COLO668 (cell line): ENCODE data around the gene PYHIN1.
"Not testable (repeated sequence)": the region's sequence is repeated elsewhere in the genome, so short reads cannot be mapped to it uniquely, and the experiment has no call there.

Source experiments
- DNase-seq: peaks from one replicate; lab custom pipeline; 2025; ENCODE audit not compliant: unreplicated experiment; lab: John Stamatoyannopoulos, UW

PYHIN1 gene

DNA sequence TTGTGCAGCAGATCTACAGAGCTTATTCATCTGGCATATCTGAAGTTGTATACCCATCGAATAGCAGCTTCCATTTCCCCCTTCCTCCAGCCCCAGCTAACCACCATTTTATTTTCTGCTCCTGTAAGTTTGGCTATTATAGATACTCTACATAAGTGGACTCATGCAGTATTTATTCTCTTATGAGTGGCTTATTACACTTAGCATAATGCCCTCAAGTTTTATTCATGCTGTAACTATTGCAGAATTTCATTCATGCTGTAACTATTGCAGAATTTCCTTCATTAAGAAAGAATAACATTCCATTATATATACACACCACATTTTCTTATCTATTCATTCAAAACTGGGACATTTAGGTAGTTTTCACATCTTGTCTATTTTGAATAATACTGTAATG lies 47.9 kb downstream of the PYHIN1 start:
- DNase-seq = no peak

DNA sequence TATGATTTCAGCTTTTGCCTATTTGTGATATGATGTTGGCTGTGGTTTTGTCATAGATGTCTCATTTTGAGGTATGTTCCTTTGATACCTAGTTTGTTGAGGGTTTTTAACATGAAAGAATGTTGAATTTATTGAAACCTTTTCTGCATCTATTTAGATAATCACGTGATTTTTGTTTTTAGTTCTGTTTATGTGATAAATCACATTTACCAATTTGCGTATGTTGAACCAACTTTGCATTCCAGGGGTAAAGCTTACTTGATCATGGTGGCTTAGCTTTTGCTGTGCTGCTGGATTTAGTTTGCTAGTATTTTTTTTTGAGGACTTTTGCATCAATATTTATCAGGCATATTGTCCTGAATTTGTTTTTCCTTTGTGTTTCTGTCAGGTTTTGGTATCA lies 51.9 kb downstream of the PYHIN1 start:
- DNase-seq = no peak

DNA sequence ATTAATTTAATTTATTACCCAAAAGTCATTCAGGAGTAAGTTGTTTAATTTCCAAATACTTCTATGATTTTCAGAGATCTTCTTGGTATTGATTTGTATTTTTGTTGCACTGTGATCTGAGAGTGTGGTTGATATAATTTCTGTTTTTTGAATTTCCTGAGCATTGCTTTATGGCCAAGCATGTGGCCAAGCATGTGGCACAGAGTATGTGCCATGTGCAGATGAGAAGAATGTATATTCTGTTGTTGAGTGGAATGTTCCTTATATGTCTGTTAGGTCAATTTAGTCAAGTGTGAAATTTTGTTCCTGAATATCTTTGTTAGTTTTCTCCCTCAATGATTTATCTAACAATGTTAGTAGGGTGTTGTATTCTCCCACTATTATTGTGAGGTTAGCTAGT lies 53.0 kb downstream of the PYHIN1 start:
- DNase-seq = no peak

DNA sequence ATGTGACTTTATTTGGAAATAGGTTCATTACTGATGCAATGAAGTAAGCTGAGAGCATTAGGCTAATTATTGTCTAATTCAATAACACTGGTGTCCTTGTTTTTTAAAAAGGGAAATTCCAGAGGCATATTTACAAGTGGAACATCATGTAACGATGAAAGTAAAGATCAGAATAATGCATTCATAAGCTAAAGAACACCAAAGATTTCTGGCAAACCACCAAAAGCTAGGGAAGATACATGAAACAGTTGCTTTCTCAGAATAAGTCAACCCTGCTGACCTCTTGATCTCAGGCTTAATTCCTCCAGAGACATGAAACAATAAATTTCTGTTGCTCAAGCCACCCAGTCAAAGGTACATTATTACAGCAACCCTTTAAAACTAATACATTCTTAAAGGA lies 58.1 kb downstream of the PYHIN1 start:
- DNase-seq = no peak

DNA sequence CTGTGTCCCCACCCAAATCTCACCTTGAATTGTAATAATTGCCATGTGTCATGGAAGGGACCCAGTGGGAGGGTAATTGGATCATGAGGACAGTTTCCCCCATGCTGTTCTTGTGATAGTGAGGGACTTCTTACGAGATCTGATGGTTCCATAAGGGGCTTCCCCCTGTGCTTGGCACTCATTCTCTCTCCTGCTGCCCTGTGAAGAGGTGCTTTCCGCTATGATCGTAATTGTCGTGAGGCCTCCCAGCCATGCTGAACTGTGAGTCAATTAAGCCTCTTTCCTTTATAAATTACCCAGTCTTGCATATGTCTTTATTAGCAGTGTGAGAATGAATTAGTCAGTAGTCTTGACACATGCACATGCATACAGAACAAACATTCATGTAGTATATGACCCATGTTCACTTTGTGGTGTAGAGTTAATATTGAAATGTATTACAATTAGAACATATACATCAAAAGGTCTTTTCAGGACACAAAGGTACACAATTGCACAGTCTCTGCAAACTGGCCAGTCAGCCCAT lies 61.5 kb downstream of the PYHIN1 start:
- no peak for DNase-seq

DNA sequence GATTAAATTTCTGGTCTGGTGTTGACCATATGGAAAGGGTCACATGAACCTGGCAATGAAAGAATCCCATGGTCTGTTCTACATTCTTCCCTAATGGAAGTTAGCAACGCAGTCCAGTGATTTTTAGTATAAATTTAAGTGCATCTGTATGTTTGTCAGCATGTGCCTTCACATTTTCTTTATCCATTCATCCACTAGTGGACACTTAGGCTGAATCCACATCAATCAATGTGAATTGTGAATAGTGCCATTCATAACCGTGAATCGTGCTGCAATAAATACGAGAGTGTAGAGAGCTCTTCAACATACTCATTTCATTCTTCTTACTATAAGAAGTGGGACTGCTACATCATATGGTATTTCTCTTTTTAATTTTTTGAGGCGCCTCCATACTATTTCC lies 65.6 kb downstream of the PYHIN1 start:
- DNase-seq = no peak

DNA sequence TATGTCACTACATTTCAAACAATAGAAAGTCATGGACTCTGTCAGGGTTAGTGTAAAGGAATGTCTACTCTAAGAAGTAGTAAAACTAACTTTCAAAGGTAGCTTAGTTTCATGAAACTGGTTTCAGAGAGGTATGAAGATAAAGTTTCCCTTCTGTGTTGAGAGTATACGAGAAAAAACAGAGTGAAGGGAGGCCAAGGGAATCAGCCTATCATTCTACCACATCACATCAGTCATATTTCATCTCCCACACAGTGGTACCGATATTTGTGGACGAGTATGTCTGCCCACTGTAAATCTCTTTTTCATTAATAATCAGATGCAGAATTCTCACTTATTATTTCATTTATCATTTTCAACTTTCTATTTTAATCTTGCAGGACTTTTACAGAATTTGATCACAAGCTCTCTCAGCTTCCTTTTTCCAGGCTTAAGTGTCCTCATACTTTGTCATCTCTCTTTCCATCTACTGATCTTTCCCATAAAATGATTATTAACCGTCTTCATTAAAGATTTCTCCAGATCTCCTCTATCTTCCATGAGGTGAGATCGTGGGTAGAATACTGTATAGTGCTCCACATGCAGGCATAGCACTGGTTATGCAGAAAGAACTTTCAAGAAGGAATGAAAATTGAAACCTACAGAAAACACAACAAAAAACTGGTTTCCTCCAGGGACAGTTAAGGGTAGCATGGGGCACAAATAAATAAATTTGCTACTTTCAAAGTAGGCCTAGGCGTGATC lies 66.9 kb downstream of the PYHIN1 start:
- DNase-seq = no peak

DNA sequence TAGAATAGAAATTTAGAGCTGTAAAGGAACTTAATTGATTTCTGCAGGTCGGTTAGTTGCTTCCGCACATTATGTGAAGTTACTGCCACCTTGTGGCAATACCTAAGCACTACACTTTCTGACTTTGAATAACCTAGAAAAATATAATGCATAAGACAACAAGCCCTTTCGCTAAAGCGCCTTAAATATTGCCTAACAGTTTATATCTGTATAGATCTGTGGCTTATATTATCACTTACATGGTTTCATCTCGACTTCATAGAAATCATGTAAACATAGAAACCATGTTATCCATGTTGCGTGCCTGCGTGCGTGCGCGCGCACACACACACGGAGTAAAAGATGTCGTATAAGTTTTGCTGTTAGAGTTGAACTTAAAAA lies 67.4 kb downstream of the PYHIN1 start:
- DNase-seq = peak; percentile 24

DNA sequence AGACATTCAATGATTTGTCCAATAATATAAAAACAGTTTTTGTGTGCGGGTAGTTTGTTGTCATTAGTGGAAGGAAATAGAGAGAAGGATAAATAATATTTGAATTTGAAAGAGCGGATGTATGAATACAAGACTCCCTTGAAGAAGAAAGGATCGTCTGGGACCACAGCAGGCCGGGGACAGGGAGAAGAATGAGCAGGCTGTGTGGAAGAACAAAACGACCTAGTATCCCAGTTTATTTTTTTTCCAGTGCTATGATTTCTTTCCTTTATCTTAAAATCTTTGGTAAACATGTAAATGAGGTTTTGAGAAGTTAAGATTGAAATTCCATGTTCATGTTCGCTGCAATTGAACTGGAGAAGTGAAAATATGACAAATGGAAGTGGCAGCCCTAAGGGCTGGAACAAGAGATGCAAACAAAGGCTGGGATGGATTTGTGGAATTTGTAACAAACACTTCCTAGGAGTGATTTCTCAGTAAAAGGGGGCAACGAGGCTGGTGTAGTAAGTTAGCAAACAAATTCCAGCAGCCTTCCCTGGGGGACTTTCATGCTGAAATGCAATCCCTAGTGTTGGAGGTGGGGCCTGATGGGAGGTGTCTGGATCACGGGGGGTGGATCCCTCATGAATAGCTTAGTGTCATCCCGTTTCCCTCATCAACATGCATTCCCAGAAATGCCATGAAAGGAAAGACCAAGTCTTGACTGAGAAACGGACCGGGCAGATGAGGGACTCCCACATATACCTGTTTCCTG lies 68.1 kb downstream of the PYHIN1 start:
- no peak for DNase-seq

DNA sequence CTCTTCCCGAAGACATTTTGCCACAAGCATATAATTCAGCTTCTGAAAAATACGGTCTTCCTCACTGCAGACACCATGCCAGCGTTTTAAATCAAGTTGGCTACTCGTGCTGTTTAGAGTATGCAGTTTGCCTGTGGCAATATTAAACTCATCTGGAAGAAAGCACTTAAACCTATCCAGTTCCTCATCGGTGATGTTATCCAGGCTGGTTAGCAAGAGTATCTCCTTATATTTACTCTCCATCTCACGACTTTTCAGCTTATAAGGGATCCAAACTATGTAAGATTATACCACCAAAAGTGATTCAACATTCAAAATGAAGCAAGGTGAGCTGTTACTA lies 68.7 kb downstream of the PYHIN1 start:
- DNase-seq = no peak

DNA sequence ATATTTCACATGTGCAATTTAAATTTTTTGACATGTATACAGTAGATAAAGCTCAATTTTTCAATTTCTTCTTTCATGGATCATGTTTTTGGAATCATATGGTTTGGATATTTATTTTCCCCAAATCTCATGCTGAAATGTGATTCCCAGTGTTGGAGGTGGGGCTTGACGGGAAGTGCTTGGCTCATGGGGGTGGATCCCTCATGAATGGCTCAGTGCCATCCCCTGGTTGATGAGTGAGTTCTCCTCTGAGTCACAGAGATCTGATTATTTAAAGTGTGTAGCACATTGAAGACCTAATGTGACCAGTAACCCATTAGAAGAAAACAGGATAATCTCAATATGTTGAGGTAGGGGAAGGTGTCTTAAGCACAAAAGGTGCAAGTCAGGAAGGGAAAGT lies 69.3 kb downstream of the PYHIN1 start:
- no peak for DNase-seq

DNA sequence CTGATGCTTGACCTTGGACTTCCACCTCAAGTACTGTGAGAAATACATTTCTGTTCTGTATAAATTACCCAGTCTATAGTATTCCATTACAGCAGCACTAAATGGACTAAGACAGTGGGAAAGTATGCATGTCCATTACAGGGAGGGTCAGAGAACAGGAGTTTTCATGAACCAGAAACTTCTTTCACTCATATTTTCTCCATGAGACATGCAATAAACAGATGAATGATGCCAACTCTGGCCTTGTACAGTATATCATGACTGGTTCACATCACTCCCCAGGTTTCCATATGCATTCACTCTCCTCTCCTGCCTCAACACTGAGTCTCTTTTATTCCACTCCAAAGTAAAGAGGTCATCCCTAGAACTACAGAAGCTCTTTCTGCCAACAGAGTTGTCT lies 73.8 kb downstream of the PYHIN1 start:
- no peak for DNase-seq

DNA sequence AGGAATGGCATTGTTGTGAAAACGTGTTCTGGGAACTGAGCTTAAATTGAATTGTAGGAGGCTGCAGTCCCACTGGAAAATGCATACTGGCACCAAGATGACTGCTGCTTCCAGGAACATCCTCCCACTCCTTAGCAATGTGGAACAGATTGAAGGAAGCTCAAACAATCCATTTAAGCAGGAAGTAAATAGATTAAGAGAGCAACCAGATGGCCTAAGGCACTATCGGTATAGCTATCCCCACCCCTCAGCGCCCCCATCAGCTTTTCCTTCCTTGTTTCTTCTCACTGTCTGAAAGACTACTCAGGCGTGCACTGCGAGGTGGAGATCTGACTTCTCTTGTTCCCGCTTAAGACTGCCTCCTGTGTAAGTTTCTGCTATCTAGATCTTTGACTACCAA lies 74.3 kb downstream of the PYHIN1 start:
- DNase-seq = no peak

DNA sequence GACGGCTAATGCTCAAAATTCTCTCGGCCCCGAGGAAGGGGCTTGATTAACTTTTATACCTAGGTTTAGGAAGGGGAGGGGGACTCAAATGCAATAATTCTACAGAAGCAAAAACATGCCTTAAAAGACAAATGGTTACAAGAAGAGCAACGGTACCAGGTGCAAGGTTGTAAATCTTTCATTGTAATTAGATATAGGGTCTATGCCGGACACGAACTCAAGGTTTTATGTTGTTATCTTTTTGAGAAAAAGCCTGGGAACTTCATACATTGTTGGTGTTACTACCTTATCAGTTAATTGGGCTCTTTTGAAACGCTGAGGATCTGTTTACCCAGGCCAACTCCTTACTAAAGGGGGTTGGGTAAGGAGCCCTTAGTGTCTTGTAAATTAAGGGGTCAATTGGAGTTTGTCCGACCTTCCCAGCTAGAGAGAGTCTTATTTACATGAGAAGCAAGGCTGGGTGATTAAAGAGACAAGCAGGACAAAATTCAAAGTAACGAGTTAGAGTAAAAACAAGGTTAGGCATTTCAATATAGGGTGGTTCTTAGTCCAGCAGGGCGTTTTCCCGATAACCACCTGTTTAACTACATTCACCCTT lies 75.0 kb downstream of the PYHIN1 start:
- DNase-seq = not testable (repeated sequence)

DNA sequence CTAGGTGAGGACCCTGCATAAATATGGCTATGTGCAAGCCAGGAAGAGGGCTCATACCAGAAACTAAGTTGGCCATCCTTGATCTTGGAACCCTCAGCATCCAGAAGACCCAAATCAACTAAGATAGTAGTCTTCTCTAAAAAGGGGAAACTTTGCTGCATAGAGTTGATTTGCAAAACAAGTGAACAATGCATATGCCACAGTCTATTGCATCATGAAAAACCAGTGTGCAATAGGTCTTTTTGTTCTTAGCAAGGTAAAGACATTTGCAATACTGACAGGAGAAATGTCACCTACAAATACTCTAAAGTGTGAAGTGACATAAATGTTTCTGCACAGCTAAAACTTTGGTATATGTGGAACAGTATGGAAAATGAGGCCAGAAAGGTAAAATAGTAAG lies 76.4 kb downstream of the PYHIN1 start:
- no peak for DNase-seq

DNA sequence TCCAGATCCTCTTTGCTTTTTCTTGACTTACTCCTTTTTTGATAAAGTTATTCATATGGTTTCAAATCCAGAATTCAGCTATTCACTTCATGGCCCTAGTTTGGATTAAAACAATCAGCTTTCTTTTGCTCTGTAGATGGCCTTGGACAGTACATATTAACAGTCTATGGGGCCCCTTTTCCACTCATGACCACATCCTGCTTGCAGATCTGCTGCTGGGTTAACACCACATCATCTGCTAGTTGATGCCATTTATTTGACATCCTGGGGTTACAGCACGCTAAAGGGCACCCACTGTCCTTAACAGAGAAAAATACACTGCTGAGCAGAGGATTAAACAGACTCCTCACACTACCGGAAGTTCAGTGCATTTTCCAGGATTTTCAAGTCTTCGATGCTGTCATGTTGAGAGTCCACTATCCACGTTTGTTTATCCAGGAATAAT lies 77.4 kb downstream of the PYHIN1 start:
- no peak for DNase-seq

DNA sequence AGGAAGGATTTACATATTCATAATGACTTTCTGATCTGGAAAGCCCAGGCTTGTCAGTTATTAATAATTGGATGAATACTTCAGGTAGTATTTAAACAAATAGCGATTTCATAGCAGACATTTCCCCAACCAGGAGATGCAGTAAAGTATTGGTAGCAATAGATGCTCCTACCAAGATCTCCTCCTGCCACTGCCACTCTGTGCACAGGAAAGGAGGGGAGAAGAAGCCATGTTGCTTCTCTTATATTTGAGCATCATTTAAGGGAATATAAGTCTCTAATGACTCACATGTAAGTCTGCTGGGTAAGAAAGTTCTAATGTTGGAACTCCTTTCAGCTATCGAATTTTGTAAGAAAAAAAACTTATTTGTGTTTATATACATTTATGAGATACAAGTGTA lies 77.9 kb downstream of the PYHIN1 start:
- no peak for DNase-seq

DNA sequence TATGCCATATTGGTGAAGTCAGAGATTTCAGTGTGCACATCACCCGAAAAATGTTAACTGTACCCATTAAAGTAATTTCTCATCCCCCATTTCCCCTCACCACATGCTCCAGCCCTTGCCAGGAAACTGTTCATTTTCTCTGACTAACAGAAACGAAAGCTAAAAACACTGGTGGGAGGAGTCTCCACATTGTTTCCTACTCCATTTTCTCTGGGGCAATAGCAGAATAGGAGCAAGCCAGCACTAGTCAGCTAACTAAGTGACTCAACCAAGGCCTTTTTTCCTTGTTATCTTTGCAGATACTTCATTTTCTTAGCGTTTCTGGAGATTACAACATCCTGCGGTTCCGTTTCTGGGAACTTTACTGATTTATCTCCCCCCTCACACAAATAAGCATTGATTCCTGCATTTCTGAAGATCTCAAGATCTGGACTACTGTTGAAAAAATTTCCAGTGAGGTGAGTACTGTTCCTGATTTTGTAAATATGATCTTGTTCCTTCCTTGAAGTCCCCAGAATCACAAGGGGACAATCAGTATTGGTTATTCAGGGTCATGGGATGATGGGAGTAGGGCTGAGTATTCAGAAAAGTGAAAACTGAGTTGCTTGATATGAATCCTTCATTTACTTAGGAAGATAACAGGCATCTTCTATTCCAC lies 78.5 kb downstream of the PYHIN1 start, which contains the start of gene IFI16:
Gene IFI16 (plus strand): TSS at position 204 of the 658 bp plus-strand sequence. CDS start 4,774 bp downstream, outside the sequence.
- DNase-seq = no peak

DNA sequence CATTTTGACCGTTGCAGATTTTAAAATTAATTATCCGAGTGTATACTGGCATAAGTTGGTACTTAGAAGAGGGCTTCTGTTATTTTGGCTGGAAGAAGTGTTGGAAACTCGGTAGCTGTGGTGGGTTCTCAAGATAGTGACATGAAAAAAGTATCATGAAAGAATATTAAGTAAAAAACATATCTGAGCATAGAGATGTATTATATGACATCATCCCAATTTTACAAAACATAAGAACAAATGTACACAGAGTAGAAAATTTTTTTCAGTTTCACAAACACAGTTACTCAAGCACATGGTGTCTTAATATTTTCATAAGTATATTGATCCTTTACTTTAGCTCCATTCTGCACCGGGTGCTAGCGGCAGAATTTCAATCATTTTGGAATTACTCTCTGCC lies 79.0 kb downstream of the PYHIN1 start:
- no peak for DNase-seq

DNA sequence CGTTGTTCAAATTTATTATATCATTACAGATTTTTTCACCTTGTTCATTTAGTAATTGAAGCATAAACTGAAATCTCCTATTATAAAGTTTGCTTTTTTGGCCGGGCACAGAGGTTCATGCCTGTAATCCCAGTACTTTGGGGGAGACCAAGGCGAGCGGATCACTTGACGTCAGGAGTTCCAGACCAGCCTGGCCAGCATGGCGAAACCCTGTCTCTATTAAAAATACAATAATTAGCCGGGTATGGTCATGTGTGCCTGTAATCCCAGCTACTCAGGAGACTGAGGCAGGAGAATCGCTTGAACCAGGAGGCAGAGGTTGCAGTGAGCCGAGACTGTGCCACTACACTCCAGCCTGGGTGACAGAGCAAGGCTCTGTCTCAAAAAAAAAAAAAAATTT lies 79.6 kb downstream of the PYHIN1 start:
- not testable (repeated sequence) for DNase-seq

DNA sequence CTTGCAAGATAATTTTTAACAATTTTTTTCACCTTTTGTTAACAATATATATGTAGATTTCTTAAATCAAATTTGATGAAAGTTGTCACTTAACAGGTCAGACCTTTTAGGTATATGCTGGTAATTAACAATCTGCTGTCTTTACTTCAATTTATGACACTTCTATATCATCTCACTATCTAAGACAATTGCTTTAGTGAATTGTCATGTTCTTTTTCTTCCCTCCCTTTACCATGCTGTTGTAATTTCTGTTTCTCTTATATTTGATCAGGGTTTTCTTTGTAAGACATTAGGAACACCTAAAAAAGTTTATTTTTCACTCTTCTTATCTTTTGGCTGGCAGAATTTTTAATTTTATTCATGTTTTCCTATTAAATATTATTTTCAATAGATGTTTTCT lies 80.4 kb downstream of the PYHIN1 start:
- no peak for DNase-seq
